NAMALWA (cell line): ENCODE results near the gene PTPRD.

Source experiments
- DNase-seq: peaks from one replicate; pipeline ENCODE4 v3.0.0-alpha.2; 2015; ENCODE audit warnings: low spot score

The PTPRD gene

DNA sequence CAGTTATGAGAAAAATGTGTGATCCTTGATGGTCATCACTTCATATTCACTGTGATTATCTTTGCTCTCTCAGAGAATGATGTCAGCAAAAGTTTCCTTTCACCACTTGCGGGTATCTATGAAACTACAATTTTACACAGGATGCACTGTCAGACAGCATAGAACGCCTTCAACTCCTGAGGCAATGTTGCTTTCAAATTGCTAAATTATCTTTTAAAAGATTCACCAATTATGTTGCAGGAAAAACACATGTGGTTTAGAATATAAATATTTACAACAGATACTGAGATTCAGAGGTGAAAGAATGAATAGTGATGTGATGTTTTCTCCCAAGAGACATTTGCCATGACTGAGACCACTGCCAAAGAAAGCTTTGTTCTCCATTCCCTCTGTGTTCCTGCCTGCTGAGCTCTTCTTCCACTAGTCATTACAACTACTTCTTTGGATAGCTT lies 1933.4 kb downstream of the PTPRD start:
- no peak for DNase-seq

DNA sequence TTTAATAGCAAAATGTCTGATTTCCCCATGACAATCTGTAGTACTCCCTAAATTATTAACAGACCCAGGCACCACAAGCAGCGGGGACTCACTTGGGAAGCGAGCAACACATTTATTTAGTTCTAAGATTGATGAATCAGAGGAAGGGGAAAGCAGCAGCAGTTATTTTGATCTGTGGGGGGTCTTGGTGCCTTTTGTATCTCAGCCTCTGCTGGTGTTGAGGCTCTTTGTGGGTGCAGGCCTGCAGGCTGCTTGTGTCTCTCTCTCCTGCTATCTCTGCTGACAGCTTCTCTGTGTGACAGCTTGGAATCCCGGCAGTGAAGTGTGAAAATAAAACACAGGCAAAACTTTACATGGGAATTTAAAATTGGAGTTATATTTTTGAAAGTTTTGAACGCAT lies 1935.1 kb downstream of the PTPRD start:
- no peak for DNase-seq

- DNase-seq = no peak
Observed at GRCh38 chr9:8674536-8674935, 1938.3 kb downstream of the PTPRD start.

DNA sequence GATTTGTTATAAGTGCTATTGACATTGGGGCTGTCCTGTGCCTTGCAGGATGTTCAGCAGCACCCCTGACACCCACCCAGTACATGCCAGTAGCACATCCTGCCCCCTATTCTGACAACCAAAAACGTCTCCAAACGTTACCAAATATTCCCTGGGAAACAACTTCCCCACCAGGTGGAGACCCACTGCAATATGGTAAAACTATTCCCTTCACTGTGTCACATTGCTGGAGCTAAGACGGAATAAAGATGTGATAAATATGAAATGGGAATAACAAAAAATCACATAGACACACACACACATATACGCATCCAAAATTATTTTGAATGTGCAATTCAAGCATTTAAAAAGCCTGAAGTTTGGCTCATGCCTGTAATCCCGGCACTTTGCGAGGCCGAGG lies 1939.0 kb downstream of the PTPRD start:
- no peak for DNase-seq

DNA sequence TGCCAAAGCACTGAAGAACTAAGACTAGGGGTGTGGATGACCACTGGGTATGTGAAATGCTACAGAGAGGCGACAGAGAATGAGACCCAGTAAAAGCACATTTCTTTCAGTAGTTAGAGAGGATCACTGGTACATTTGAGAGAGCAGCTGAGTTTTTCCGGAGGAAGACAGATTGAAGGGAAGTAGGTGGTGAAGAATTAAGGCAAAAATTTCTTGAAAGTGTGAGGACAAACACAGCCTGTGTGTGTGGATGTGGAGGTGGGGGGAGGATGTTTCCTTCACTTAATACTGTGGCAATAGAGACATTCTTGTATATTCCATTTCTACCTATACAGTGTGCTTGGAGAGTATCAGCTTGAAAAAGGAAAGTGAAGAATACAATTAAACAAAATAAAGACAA lies 1942.1 kb downstream of the PTPRD start:
- no peak for DNase-seq

DNA sequence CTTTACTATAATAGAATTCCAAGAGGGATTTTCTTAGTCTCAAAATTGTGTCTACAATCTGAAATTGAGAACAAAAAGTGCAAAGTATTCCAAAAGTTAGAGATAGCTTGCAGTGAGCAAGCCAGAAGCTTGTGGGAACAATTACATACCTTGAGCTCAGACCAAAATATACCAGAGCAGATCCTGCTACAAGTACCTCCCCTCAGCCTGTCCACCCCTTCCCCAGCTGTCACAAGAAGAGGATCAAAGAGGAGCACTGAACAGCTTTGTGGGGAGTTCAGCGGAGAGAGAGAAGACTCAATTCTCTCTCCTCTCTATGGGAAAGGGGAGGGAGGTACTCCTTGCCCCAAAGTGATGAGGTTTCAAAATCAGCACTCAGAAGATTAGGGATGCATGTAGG lies 1944.1 kb downstream of the PTPRD start:
- DNase-seq = no peak

DNA sequence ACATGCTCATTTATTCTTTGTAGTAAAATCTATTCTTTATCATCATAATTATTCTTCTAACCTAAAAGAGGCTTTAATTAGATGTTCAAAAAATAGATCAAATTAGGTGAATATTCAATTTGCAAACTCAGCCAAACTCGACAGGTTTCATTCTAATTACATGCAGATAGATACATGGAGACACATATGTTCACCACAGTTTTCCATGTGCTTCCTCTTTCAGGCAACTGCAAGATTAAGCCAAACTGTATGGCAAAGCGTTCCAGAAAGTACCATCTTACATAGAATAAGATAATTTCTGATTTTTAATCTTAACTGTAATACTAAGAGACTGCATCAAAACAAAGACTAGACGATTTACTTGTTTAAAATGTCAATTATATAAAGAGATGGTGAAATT lies 1944.6 kb downstream of the PTPRD start:
- DNase-seq = no peak

- DNase-seq = no peak
Observed at GRCh38 chr9:8666060-8666459, 1946.7 kb downstream of the PTPRD start.

- DNase-seq = peak; percentile 12
Observed at GRCh38 chr9:8660383-8660782, 1952.4 kb downstream of the PTPRD start.

GRCh38 chr9:8659108-8659507 lies 1953.7 kb downstream of the PTPRD start:
- no peak for DNase-seq

- DNase-seq = no peak
Observed at GRCh38 chr9:8655071-8655470, 1957.7 kb downstream of the PTPRD start.

GRCh38 chr9:8653855-8654254 lies 1958.9 kb downstream of the PTPRD start:
- no peak for DNase-seq

GRCh38 chr9:8653111-8653510 lies 1959.7 kb downstream of the PTPRD start:
- no peak for DNase-seq

DNA sequence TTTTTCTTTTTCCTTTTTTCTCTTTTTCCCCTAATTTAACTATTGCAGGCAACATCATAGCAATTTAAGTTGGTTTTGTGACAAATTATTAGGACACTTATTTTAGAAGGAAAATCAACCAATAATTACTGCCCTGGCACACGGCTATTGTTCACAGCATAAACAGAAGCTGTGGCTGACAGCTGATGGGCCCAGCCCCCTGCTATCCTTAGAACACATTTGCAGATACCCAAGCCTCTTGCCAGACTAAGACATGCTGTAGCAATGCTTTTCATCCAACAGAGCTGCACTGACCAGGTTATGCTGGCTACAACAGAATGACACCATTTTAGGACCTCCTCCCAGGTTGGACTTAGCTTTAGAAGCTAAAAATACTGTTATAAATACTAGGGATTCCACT lies 1960.5 kb downstream of the PTPRD start:
- no peak for DNase-seq

DNA sequence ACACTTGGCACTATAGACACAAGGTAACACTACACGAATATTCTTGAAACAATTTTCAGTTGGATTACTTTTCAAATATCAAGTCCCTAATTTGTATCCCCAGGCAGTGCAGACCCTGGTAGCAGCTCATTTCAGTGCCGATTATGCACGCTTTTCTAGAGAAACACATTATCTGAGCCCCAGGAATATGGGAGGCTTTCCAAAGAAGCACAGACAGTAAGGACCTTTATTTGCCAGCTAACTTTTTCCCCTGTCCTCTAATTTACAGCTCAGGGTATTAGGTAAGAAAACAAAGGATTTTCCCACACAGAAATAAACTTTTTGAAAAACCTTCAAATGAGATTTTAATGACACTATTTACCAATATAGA lies 1961.0 kb downstream of the PTPRD start:
- no peak for DNase-seq

DNA sequence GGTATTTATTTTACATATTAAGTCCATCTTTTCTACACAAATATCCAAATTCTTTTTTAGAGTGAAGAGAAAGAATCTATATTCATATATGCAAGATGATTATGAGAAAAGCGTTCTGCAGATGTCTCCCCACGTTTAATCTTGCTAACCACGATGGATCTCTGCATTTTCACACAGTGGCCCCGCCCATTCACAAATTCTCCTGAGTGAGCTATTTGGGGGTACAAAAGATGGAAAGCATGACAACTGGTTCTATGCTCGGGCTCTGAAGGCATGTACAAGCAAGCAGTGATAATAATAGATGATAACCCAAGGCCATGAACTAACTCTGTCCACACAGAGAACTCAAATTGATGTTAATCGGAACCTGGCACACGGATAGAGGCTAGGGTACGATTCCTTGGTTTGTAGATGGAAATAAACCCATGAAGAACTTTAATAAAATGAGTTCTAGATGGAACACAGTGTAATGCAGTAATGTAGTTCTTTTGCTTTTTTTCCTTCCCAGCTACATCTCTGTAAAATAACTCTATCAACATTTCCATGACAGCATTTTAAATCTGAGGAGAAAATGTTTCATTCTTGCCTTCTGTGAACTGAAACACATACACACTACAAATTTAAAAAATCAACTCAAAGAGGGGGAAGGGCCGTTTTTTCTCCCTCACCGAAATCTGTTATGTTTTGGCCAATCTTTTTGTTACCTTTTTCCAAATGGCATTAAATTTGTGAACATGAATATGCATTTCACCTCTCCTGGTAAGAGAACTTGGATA lies 1961.5 kb downstream of the PTPRD start:
- no peak for DNase-seq

DNA sequence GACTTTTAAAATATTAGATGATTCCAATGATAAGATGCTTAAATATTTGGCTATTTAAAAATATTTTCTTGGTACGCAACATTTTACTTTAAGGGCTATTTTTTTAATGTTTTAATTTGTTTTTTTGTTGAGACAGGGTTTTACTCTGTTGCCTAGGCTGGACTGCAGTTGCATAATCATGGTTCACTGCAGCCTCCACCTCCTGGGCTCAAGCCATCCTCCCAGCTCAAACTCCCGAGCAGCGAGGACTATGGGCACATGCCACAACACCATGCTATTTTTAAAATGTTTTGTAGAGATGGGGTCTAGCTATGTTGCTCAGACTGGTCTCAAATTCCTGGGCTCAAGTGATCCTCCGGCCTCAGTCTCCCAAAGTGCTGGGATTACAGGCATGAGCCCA lies 1963.0 kb downstream of the PTPRD start:
- no peak for DNase-seq

- DNase-seq = no peak
Observed at GRCh38 chr9:8649160-8649559, 1963.6 kb downstream of the PTPRD start.

- no peak for DNase-seq
Observed at GRCh38 chr9:8648271-8648845, 1964.4 kb downstream of the PTPRD start.

DNA sequence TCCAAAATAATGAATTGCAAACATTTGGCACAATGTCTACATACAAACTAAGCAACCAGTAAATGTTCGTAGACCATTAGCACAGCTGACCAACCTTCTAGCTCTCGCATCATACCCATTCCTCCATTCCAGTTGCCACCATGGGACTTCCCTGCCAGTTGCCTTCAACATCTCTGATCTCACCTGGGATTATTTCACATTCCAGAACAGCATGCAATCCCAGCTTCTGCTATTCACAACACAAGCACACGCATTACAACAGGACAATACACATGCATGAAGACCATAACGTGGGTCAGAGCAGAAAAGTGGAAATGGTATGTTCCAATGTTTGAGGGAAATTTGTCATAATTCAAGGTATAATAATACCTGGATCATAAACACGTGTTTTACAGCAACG lies 1965.0 kb downstream of the PTPRD start:
- DNase-seq = no peak

GRCh38 chr9:8644571-8644970 lies 1968.2 kb downstream of the PTPRD start:
- no peak for DNase-seq

- no peak for DNase-seq
Observed at GRCh38 chr9:8643896-8644295, 1968.9 kb downstream of the PTPRD start.

GRCh38 chr9:8643464-8643863 lies 1969.3 kb downstream of the PTPRD start:
- no peak for DNase-seq

DNA sequence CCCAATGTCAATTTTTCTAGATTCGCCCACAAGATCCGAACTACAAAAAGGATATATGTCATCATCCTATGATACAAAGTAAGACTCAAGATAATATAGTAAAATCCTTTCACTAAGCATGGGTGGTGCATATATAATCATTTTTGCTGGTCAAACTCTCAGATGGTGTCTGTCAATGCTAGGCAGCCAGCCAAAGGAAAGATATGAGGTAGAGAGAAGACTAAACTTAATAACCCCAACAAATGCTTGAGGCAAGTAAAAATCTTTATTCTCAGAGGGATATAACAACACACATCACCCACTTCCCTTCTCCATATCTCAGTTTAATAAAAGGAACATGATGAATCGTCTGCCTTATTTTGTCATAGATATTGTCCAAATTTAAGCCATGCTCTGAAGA lies 1972.0 kb downstream of the PTPRD start:
- DNase-seq = no peak
